B cell (primary cell): Measurements from ENCODE around the gene PLPPR3. TPM values are rescaled to one million over a fixed set of nuclear protein-coding genes. Genes with fewer than 3 reads are reported as not detected.

Experiments used
- ATAC-seq: fragments of 200-7000 bp; cut with Tn5 transposase; one replicate; pipeline ENCODE4 v1.10.0; 2021; ENCODE audit warnings: low read depth, mild to moderate bottlenecking, moderate number of reproducible peaks, moderate library complexity
- CTCF ChIA-PET: fragments of 350-600 bp; sonication (Branson Sonifier 250); formaldehyde crosslinking; loops from one replicate; lab custom pipeline; 2021; ENCODE audit warnings: antibody characterized with exemption, inconsistent platforms; lab: Charles Lee
- POLR2A ChIA-PET: fragments of 350-600 bp; sonication (Branson Sonifier 250); formaldehyde crosslinking; loops from one replicate; lab custom pipeline; 2021; ENCODE audit warnings: antibody characterized with exemption; lab: Charles Lee
- DNase-seq: peaks from one replicate; pipeline ENCODE4 v3.0.0; 2013
- H2AFZ ChIP-seq: 2 replicates; pipeline ENCODE4 v1.6.1; 2012; ENCODE audit warnings: mild to moderate bottlenecking, low read depth, low read length; ENCODE audit not compliant: insufficient read depth, poor library complexity, severe bottlenecking
- H3K27ac ChIP-seq, 2 donors: 1 replicate in 1 of 2; 2 replicates in 1 of 2; pipeline ENCODE4 v1.5.1; 2012 to 2013; ENCODE audit warnings: low read length in 2 of 2, mild to moderate bottlenecking in 2 of 2, moderate library complexity in 1 of 2
- H3K27me3 ChIP-seq, 4 experiments: fragments of 200-600 bp in 1 of 4; sonication (generic) in 1 of 4; replicated peaks in 1 of 4; 1 replicate in 2 of 4; 2 replicates in 2 of 4; pipeline versions ENCODE4 v1.6.1 to v1.7.0; 2013 to 2016; ENCODE audit warnings: low read length in 3 of 4, mild to moderate bottlenecking in 2 of 4, mixed read lengths in 1 of 4, moderate library complexity in 1 of 4; ENCODE audit not compliant: insufficient read depth in 4 of 4, control insufficient read depth in 3 of 4; ENCODE audit errors: control extremely low read depth in 1 of 4
- H3K36me3 ChIP-seq, 2 experiments: replicated peaks in 1 of 2; 1 replicate in 1 of 2; 2 replicates in 1 of 2; pipeline versions ENCODE4 v1.6.1 to v1.7.1; 2013; ENCODE audit warnings: low read length in 1 of 2; ENCODE audit not compliant: insufficient read depth in 2 of 2, control insufficient read depth in 1 of 2; ENCODE audit errors: control extremely low read depth in 1 of 2, extremely low read depth in 1 of 2
- H3K4me1 ChIP-seq, 2 donors: fragments of 200-600 bp in 1 of 2; sonication (generic) in 1 of 2; 1 replicate in 1 of 2; 2 replicates in 1 of 2; pipeline versions ENCODE4 v1.5.1 to v1.6.1; 2013 to 2017; ENCODE audit warnings: low read length in 2 of 2; ENCODE audit not compliant: control insufficient read depth in 2 of 2, insufficient read depth in 2 of 2
- H3K4me2 ChIP-seq: replicated peaks from 2 replicates; pipeline ENCODE3; 2012; ENCODE audit warnings: mild to moderate bottlenecking, low read depth, low read length; ENCODE audit not compliant: poor library complexity, severe bottlenecking
- H3K4me3 ChIP-seq, 5 experiments: fragments of 200-600 bp in 1 of 5; sonication (generic) in 1 of 5; 1 replicate in 3 of 5; 2 replicates in 2 of 5; pipeline versions ENCODE4 v1.5.1 to v1.7.0; 2011 to 2016; ENCODE audit warnings: low read length in 4 of 5, mild to moderate bottlenecking in 4 of 5, low read depth in 2 of 5, control low read depth in 1 of 5, moderate library complexity in 1 of 5; ENCODE audit not compliant: insufficient read depth in 1 of 5; ENCODE audit errors: control extremely low read depth in 1 of 5, extremely low read depth in 1 of 5
- H3K79me2 ChIP-seq: fragments of 200-600 bp; sonication (generic); one replicate; pipeline ENCODE4 v1.6.0; 2016; ENCODE audit warnings: low read length; ENCODE audit not compliant: control insufficient read depth, insufficient read depth
- H3K9ac ChIP-seq: fragments of 200-600 bp; sonication (generic); 2 replicates; pipeline ENCODE4 v1.6.1; 2017; ENCODE audit warnings: mild to moderate bottlenecking, low read length, moderate library complexity
- H3K9me3 ChIP-seq, 3 donors: one replicate each; pipeline versions ENCODE4 v1.6.1 to v1.7.1; 2013; ENCODE audit warnings: low read length in 2 of 3; ENCODE audit not compliant: control insufficient read depth in 2 of 3, insufficient read depth in 1 of 3; ENCODE audit errors: control extremely low read depth in 1 of 3
- H4K20me1 ChIP-seq: 2 replicates; pipeline ENCODE4 v1.6.0; 2012; ENCODE audit warnings: mild to moderate bottlenecking, low read length; ENCODE audit not compliant: insufficient read depth, control insufficient read depth, poor library complexity, severe bottlenecking
- H3K27ac Mint-ChIP-seq: one replicate; pipeline ENCODE4 v1.8.0; 2021; ENCODE audit warnings: mixed read lengths
- H3K27me3 Mint-ChIP-seq: one replicate; pipeline ENCODE4 v1.8.0; 2021; ENCODE audit warnings: mixed read lengths
- H3K4me1 Mint-ChIP-seq: one replicate; pipeline ENCODE4 v1.8.0; 2021; ENCODE audit warnings: mixed read lengths
- H3K4me3 Mint-ChIP-seq: one replicate; pipeline ENCODE4 v1.8.0; 2021; ENCODE audit warnings: mixed read lengths
- H3K9me3 Mint-ChIP-seq: one replicate; pipeline ENCODE4 v1.8.0; 2022; ENCODE audit warnings: mixed read lengths; ENCODE audit not compliant: insufficient read depth
- EZH2 ChIP-seq: IDR thresholded peaks from 2 replicates; pipeline ENCODE4 v1.6.1; 2012; ENCODE audit warnings: borderline replicate concordance, low read depth, mild to moderate bottlenecking, moderate library complexity, low read length; ENCODE audit not compliant: insufficient read depth, poor library complexity, severe bottlenecking
- WGBS: methylation state at CpG from one replicate; pipeline ENCODE4 v1.1.5; 2013; ENCODE audit warnings: missing lambda C conversion rate; ENCODE audit not compliant: insufficient coverage; 5-methylcytosine and 5-hydroxymethylcytosine counted together
- intact Hi-C: fragments of 100-400 bp; cut with micrococcal nuclease; formaldehyde crosslinking; loops from one replicate; pipeline ENCODE4 v1.10.0; 2022
- polyA plus RNA-seq: library from polyadenylated mRNA; depleted of rRNA; stranded (reverse); fragments of >200 nt; gene quantifications from 2 replicates; pipeline ENCODE4 v1.2.3, GENCODE V29; 2012
- total RNA-seq, 2 donors: library from RNA; stranded (reverse); fragments of 120-200 nt in 1 of 2; gene quantifications; 1 replicate in 1 of 2; 2 replicates in 1 of 2; pipeline versions ENCODE4 v1.2.3 to v1.2.4, GENCODE V29; 2013 to 2022
- TF ChIP-seq, protein P1 (sequence below): fragments of 200-600 bp; IDR thresholded peaks from one replicate; pipeline ENCODE4 v1.8.0; 2022; ENCODE audit warnings: antibody characterized with exemption, mild to moderate bottlenecking

The PLPPR3 gene
- total and polyA plus RNA-seq, 2 donors (not counting 1 experiment from before 2014, with no cell fraction given) = not detected

DNA sequence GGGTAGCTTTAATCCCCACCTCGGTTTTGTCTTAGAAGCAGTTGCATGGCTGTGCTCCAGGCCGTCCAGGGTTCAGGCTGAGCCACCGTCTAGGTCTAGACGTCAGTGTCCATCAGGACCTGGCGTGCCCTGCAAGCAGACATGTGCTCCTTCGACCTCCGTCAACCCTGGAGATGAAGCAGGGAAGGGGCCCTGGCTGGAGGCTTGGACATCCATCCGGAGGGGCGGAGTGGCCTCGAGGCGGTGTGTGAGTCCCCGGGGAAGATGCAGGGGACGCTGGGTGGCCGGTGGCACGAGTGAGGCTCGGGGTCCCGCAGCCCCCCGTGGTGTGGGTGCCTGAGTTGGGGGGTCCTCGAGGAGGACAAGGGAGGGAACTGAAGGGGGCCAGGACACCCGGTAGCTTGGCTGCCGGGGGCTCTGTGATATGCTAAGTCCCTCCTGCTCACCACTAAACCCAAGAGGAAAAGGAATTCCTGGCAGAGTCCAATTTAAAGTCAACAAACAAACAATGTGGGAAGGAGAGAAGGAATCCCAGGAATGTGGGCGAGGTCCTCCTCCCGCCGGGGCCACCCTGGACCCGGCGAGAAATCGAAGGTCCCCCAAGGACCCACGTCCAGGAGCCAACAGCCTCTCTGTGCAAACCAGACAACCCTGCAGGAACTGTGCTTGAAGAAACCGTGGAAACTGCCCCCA, 39.4 kb downstream of the PLPPR3 start:
- no peak for DNase-seq
- no peak overlapping the region for H2AFZ ChIP-seq
- Mint-ChIP-seq H3K27me3 (no peaks in the 10 kb centered on the region), H3K9me3 (no peaks in the 10 kb centered on the region), H3K4me3 (no peak overlapping the region), H3K4me1 (no peaks in the 10 kb centered on the region), H3K27ac (no peak overlapping the region)
- no peaks in the 10 kb centered on the region for H3K79me2 ChIP-seq
- H3K9ac ChIP-seq = no peak overlapping the region
- H3K27ac ChIP-seq = no peak overlapping the region
- intact Hi-C loops = no loop called here
- H3K4me1 ChIP-seq = no peaks in the 10 kb centered on the region
- no peaks in the 10 kb centered on the region for H3K36me3 ChIP-seq
- TF ChIP-seq, protein P1, sequence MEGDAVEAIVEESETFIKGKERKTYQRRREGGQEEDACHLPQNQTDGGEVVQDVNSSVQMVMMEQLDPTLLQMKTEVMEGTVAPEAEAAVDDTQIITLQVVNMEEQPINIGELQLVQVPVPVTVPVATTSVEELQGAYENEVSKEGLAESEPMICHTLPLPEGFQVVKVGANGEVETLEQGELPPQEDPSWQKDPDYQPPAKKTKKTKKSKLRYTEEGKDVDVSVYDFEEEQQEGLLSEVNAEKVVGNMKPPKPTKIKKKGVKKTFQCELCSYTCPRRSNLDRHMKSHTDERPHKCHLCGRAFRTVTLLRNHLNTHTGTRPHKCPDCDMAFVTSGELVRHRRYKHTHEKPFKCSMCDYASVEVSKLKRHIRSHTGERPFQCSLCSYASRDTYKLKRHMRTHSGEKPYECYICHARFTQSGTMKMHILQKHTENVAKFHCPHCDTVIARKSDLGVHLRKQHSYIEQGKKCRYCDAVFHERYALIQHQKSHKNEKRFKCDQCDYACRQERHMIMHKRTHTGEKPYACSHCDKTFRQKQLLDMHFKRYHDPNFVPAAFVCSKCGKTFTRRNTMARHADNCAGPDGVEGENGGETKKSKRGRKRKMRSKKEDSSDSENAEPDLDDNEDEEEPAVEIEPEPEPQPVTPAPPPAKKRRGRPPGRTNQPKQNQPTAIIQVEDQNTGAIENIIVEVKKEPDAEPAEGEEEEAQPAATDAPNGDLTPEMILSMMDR = no peak
- no peak for TF ChIP-seq EZH2
- no peak overlapping the region for H3K4me3 ChIP-seq
- POLR2A ChIA-PET = no interaction called here
- ATAC-seq = no peak
- H3K27me3 ChIP-seq = peaks cover 0 to 6% (median 0%) of the 10 kb centered on the region in 4 experiments
- no peak overlapping the region for H3K4me2 ChIP-seq
- no peaks in the 10 kb centered on the region for H4K20me1 ChIP-seq
- WGBS = 78% methylated on average over 23 of the region's 29 CpGs
- CTCF ChIA-PET = no interaction called here
- H3K9me3 ChIP-seq = peaks cover 0 to 4% (median 0%) of the 10 kb centered on the region in 3 donors

DNA sequence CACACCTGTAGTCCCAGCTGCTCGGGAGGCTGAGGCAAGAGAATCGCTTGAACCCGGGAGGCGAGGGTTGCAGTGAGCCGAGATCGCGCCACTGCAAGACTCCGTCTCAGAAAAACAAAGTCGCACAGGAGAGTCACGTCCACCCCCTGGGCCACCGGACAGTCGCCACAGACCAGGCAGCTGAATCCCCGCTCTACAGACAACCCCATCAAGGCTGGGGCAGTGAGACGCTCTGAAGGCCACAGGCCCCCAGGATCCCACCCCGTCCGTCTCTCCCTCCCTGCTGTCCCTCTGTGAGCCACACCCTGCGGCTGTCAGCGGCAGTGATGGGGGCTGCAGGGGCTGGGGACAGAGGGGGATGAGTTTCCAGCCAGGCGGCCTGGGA, 40.0 kb downstream of the PLPPR3 start:
- no peak overlapping the region for H3K4me3 ChIP-seq
- H3K4me3 Mint-ChIP-seq = no peak overlapping the region
- no peak overlapping the region for H2AFZ ChIP-seq
- no peaks in the 10 kb centered on the region for H3K4me1 ChIP-seq
- intact Hi-C loops = no loop called here
- H3K9me3 Mint-ChIP-seq = no peaks in the 10 kb centered on the region
- no peaks in the 10 kb centered on the region for H4K20me1 ChIP-seq
- CTCF ChIA-PET = no interaction called here
- no peak overlapping the region for H3K9ac ChIP-seq
- no peaks in the 10 kb centered on the region for H3K4me1 Mint-ChIP-seq
- POLR2A ChIA-PET = no interaction called here
- DNase-seq = no peak
- H3K36me3 ChIP-seq = no peaks in the 10 kb centered on the region
- no peaks in the 10 kb centered on the region for H3K27me3 Mint-ChIP-seq
- H3K27ac ChIP-seq = no peak overlapping the region
- H3K79me2 ChIP-seq = no peaks in the 10 kb centered on the region
- H3K9me3 ChIP-seq = peaks cover 0 to 4% (median 0%) of the 10 kb centered on the region in 3 donors
- ATAC-seq = no peak
- no peak overlapping the region for H3K27ac Mint-ChIP-seq
- 95% methylated on average over 14 of the region's 19 CpGs for WGBS
- peaks cover 0 to 6% (median 0%) of the 10 kb centered on the region in 4 experiments for H3K27me3 ChIP-seq
- TF ChIP-seq, protein P1 = no peak
- no peak for TF ChIP-seq EZH2
- H3K4me2 ChIP-seq = no peak overlapping the region
